ENCODE results near the gene CEP152. TPM values are rescaled to one million over a fixed set of nuclear protein-coding genes. Genes with fewer than 3 reads are reported as not detected.

Gene CEP152
- total and polyA plus RNA-seq, 9 of the 15 experiments (the other 6 are each of a cell fraction or from before 2014, with no cell fraction given): 9.9 to 43.0 (median 23.6) TPM

DNA sequence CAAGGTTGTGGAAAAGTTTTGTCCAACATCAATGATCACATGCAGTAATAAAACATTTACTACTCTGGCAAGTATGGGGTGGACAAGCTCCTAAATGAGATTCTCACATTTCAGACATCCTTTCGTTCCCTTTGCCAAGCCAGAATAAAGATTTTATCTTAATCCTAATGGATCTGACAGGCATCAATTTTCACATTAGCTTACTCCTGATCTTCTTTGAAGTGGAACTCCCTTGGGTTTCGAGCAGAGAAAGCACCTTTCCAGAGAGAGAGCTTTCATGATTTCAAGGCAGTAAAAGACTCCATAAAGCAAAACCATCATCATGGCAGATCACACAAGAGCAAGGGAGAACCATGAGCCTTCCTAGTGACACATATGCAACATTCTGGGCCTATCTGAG lies 39.8 kb upstream of the CEP152 start:
- Histone ChIP-seq H4K20me1 (replicated peaks; ENCODE audit: control insufficient read depth, insufficient read depth, low read length) (no peaks in the 10 kb centered on the region), H3K9me1 (ENCODE audit: control insufficient read depth, insufficient read depth, low read length) (no peaks in the 10 kb centered on the region), H3K36me3 (ENCODE audit: control insufficient read depth, insufficient read depth, low read length) (no peaks in the 10 kb centered on the region), H3K4me3 (no peak overlapping the region), H3K4me1 (replicated peaks in 1 of 2; ENCODE audit: control insufficient read depth in 2 of 2, insufficient read depth in 2 of 2, low read length in 2 of 2) (peaks cover 0 to 14% of the 10 kb centered on the region in 2 experiments; a peak in 2 of 5 replicates), H3K4me2 (ENCODE audit: insufficient read depth, low read length) (no peak overlapping the region), H2AFZ (ENCODE audit: low read depth, low read length) (no peak overlapping the region), H3K27me3 (ENCODE audit: control insufficient read depth in 2 of 2, insufficient read depth in 2 of 2, low read length in 2 of 2) (no peaks in the 10 kb centered on the region), H3K79me2 (ENCODE audit: control insufficient read depth, insufficient read depth, low read length) (no peaks in the 10 kb centered on the region), H3K27ac (ENCODE audit: extremely low read depth, low read depth, low read length) (no peak overlapping the region), H3K9me3 (replicated peaks; ENCODE audit: control insufficient read depth, insufficient read depth, low read depth, low read length) (no peaks in the 10 kb centered on the region), H3K9ac (ENCODE audit: insufficient read depth in 1 of 2, low read depth in 2 of 2, low read length in 2 of 2) (no peak overlapping the region)
- intact Hi-C loops (cut with micrococcal nuclease) (no loop called here), in situ Hi-C loops (cut with MboI) (loop anchor here (10.0 kb wide), 1 partner anchor 1294 kb away; no protein-coding TSS in a partner anchor)
- no peak for FAIRE-seq
- no peak for ATAC-seq
- ChIA-PET POLR2A (interaction anchor here (1.5 kb wide), 1 partner anchor 10 kb away, joined by 3 read pairs; no protein-coding TSS in a partner anchor), CTCF (ENCODE audit: low intra/inter-chr PET ratio) (no interaction called here)
- no peak for DNase-seq (ENCODE audit: extremely low read depth in 1 of 4, low spot score in 3 of 4)
- no TSS peak for BruUV-seq (replicated peaks)
- 64% methylated on average over 2 of the region's 2 CpGs for WGBS (ENCODE audit: insufficient coverage, low coverage, missing lambda C conversion rate)
- no peak for TF ChIP-seq TAF1 (IDR thresholded peaks at IDR 0.05; ENCODE audit: control insufficient read depth, extremely low read depth, insufficient read depth, low read length, severe bottlenecking)
- TF ChIP-seq XRCC5 (IDR thresholded peaks at IDR 0.05; ENCODE audit: low read depth, low read length): no peak
- TF ChIP-seq, protein P1, sequence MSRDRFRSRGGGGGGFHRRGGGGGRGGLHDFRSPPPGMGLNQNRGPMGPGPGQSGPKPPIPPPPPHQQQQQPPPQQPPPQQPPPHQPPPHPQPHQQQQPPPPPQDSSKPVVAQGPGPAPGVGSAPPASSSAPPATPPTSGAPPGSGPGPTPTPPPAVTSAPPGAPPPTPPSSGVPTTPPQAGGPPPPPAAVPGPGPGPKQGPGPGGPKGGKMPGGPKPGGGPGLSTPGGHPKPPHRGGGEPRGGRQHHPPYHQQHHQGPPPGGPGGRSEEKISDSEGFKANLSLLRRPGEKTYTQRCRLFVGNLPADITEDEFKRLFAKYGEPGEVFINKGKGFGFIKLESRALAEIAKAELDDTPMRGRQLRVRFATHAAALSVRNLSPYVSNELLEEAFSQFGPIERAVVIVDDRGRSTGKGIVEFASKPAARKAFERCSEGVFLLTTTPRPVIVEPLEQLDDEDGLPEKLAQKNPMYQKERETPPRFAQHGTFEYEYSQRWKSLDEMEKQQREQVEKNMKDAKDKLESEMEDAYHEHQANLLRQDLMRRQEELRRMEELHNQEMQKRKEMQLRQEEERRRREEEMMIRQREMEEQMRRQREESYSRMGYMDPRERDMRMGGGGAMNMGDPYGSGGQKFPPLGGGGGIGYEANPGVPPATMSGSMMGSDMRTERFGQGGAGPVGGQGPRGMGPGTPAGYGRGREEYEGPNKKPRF (IDR thresholded peaks at IDR 0.05; ENCODE audit: low read depth, low read length): no peak
- TF ChIP-seq RFX1 (IDR thresholded peaks at IDR 0.05): no peak
- TF ChIP-seq ZNF274 (IDR thresholded peaks at IDR 0.05; ENCODE audit: borderline replicate concordance, low read depth, low read length): no peak
- no peak for TF ChIP-seq HEY1 (CRISPR knock-in tag; IDR thresholded peaks at IDR 0.05; ENCODE audit: borderline replicate concordance)
- TF ChIP-seq ZNF75A (CRISPR knock-in tag; IDR thresholded peaks at IDR 0.05): no peak
- TF ChIP-seq CHD1 (IDR thresholded peaks at IDR 0.05; ENCODE audit: low read length): no peak
- TF ChIP-seq, protein P2, sequence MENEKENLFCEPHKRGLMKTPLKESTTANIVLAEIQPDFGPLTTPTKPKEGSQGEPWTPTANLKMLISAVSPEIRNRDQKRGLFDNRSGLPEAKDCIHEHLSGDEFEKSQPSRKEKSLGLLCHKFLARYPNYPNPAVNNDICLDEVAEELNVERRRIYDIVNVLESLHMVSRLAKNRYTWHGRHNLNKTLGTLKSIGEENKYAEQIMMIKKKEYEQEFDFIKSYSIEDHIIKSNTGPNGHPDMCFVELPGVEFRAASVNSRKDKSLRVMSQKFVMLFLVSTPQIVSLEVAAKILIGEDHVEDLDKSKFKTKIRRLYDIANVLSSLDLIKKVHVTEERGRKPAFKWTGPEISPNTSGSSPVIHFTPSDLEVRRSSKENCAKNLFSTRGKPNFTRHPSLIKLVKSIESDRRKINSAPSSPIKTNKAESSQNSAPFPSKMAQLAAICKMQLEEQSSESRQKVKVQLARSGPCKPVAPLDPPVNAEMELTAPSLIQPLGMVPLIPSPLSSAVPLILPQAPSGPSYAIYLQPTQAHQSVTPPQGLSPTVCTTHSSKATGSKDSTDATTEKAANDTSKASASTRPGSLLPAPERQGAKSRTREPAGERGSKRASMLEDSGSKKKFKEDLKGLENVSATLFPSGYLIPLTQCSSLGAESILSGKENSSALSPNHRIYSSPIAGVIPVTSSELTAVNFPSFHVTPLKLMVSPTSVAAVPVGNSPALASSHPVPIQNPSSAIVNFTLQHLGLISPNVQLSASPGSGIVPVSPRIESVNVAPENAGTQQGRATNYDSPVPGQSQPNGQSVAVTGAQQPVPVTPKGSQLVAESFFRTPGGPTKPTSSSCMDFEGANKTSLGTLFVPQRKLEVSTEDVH (IDR thresholded peaks at IDR 0.05; ENCODE audit: low read depth, partially characterized antibody): no peak
- TF ChIP-seq, protein P3, sequence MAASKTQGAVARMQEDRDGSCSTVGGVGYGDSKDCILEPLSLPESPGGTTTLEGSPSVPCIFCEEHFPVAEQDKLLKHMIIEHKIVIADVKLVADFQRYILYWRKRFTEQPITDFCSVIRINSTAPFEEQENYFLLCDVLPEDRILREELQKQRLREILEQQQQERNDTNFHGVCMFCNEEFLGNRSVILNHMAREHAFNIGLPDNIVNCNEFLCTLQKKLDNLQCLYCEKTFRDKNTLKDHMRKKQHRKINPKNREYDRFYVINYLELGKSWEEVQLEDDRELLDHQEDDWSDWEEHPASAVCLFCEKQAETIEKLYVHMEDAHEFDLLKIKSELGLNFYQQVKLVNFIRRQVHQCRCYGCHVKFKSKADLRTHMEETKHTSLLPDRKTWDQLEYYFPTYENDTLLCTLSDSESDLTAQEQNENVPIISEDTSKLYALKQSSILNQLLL (CRISPR knock-in tag; IDR thresholded peaks at IDR 0.05; ENCODE audit: borderline replicate concordance): no peak
- TF ChIP-seq ZNF239 (CRISPR knock-in tag; IDR thresholded peaks at IDR 0.05): no peak
- TF ChIP-seq ZBTB17 (CRISPR knock-in tag; IDR thresholded peaks at IDR 0.05): no peak
- TF ChIP-seq, protein P4, sequence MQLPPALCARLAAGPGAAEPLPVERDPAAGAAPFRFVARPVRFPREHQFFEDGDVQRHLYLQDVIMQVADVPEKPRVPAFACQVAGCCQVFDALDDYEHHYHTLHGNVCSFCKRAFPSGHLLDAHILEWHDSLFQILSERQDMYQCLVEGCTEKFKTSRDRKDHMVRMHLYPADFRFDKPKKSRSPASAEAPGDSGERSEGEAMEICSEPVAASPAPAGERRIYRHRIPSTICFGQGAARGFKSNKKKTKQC (CRISPR knock-in tag; IDR thresholded peaks at IDR 0.05): no peak
- TF ChIP-seq SRF (CRISPR knock-in tag; IDR thresholded peaks at IDR 0.05): no peak
- TF ChIP-seq ZBTB1 (CRISPR knock-in tag; IDR thresholded peaks at IDR 0.05; ENCODE audit: borderline replicate concordance, low read depth): no peak
- TF ChIP-seq PTTG1 (tag; IDR thresholded peaks at IDR 0.05; ENCODE audit: low read depth): no peak
